22Rv1 (cell line): Measurements from ENCODE around the gene KCNH8.

ENCODE experiments used
- ZFX ChIP-seq: fragments of 450-650 bp; IDR thresholded peaks from 2 replicates; pipeline ENCODE4 v1.6.1; 2017; ENCODE audit warnings: antibody characterized with exemption, borderline replicate concordance
- TF ChIP-seq, protein P1 (sequence below): fragments of 450-650 bp; IDR thresholded peaks from 2 replicates; pipeline ENCODE4 v1.5.1; 2017; ENCODE audit warnings: mild to moderate bottlenecking

DNA sequence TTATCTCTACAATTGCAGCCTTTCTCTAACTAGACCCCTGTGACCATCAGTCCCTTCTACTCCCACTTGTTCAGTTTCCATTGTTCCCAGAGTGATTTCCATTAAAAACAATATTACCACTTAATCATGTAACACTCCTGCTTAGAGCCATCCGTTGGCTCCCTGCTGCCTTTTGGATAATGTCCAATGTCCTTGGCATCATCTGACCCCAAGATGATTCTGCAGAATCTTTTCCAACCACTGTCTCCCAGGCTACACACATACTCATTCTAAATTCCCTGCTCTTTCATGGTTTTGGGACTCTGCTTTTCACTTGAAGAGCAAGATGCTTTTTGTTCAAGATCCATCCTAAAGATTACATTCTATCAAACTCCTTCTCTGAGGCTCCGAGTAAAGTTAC, 7.1 kb downstream of the KCNH8 start:
- TF ChIP-seq, protein P1, sequence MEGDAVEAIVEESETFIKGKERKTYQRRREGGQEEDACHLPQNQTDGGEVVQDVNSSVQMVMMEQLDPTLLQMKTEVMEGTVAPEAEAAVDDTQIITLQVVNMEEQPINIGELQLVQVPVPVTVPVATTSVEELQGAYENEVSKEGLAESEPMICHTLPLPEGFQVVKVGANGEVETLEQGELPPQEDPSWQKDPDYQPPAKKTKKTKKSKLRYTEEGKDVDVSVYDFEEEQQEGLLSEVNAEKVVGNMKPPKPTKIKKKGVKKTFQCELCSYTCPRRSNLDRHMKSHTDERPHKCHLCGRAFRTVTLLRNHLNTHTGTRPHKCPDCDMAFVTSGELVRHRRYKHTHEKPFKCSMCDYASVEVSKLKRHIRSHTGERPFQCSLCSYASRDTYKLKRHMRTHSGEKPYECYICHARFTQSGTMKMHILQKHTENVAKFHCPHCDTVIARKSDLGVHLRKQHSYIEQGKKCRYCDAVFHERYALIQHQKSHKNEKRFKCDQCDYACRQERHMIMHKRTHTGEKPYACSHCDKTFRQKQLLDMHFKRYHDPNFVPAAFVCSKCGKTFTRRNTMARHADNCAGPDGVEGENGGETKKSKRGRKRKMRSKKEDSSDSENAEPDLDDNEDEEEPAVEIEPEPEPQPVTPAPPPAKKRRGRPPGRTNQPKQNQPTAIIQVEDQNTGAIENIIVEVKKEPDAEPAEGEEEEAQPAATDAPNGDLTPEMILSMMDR = no peak
- TF ChIP-seq ZFX = no peak
